GM20431 (cell line): Measurements from ENCODE around the gene MAJIN.

Experiments used
- in situ Hi-C: fragments of 300-500 bp; cut with MseI, MboI; formaldehyde crosslinking; loops from one replicate; pipeline ENCODE4 v1.15.0; 2020; ENCODE audit warnings: low sequenced_read_pairs; ENCODE audit not compliant: unreplicated experiment

Gene MAJIN

DNA sequence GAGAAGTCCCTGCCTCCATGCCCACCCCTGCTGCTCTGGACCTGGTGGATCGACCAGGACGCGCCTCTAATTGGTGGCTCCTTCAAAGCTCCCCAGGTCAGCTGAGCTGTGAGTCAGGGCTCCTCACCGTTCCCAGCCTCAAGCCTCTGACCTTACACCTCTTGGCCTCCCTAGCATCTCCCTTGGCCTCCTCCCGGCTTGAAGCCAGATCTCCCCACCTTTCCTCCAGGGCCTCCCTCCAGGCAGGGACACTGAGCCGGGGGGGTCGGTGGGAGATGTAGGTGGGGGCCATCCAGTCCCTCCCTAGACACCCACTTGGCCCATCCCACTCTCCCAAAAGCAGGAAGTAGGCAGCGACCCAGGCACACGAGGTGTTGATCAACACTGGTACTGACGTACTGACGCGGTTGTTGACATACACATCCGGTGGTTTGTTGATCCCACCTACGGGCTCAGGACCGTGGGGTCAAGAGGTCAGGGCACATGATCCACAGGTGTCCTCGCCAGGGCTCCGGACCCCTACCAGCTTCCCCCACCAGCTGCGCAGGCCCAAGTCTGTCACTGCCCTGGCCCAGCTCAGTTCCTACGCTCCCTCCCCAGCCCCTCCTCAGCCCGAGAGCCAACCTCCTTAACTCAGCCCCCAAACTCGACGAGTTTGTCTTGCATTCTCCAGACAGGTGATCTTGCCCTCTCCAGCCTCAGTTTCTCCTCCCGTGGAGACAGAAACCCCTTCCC lies 55.7 kb downstream of the MAJIN start:
- in situ Hi-C loops, result no loop called here

DNA sequence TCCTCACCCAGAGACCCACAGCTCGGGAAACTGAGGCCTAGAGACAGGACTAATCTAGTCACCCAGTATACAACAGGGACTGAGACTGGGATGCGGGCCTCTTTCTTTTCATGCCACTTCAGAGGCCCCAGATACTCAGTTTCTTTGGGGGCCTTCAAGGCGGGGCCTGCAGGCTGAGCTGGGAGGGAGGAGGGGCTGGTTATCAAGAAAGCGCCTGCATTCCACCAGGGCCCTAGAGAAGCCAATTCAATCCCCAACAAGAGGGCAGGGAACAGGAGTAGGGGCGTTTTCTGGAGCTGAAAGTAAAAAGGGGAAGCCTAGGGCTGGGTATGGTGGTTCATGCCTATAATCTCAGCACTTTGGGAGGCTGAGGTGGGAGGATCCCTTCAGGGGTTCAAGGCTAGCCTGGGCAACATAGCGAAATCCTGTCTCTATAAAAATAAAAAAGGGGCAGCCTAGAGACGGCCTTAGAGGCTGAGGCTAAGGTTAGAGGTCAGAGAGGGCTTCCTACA lies 56.5 kb downstream of the MAJIN start:
- in situ Hi-C loops, result no loop called here

- in situ Hi-C loops, result no loop called here
Measured at GRCh38 chr11:64914123-64914522, 57.8 kb downstream of the MAJIN start.

DNA sequence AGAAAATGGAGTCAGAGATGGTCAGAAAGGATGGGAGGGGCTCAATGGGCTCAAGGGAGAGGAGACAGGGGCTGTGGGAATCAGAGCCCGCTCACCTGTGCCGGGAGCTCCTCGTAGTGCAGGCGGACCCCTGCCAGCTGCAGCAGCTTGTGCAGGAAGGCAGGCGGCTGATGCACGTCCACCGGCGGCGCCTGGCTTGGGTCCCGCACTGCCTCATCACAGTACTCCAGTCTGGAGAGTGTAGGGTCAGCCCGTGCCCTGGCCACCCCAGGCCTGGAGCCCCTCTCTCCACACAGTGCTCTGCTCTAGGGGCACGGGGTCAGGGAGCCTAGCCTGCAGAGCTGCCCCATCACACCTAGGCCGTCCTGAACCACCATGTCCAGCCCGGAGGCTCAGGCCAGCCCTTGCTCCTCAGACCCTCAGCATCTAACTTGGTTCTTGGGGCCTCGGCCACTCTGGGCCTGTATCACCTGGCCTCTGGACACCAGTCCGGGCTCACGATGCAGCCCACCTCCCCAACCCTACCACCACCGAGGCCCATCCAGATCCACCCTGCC lies 58.7 kb downstream of the MAJIN start:
- in situ Hi-C loops, result no loop called here

DNA sequence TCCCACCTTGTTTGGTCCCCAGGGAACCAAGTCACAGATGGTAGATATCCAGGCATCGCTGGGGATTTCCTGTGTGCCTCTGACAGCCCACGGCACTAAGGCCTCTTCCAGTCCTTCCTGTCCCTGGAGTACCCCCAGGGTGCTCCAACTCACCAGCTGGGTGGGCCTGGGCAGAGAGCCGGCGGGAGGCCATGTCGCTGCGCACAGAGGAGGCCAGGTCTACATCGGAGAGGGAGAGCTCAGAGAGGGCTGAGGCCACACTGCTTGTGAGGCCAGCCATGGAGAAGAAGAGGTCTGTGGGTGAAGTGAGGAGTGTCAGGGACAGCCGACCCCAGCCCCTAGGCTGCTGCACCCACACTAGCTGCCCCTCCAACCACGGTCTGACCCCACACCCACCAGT lies 60.2 kb downstream of the MAJIN start:
- in situ Hi-C loops, result no loop called here

DNA sequence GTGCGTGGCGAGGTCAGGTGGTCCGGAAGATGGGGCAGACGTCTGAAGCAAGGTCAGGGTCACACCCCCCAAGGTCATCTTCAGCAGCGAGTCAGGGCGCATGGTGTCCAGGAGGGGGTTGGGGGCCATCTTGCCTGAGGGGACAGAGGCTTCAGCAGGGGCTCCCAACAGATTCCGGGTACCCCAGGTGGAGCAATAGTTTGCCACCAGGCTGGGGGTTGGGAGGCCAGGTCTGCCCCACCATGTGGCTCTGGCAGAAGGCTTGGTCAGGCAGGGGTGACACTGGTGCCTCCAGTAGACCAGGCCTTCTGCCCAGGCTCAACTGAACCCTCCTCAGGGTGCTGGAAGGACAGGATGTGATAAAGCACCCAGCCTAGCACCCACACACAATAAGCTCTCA lies 60.8 kb downstream of the MAJIN start:
- in situ Hi-C loops, result no loop called here

- in situ Hi-C loops, result no loop called here
Measured at GRCh38 chr11:64910451-64911093, 61.3 kb downstream of the MAJIN start.

DNA sequence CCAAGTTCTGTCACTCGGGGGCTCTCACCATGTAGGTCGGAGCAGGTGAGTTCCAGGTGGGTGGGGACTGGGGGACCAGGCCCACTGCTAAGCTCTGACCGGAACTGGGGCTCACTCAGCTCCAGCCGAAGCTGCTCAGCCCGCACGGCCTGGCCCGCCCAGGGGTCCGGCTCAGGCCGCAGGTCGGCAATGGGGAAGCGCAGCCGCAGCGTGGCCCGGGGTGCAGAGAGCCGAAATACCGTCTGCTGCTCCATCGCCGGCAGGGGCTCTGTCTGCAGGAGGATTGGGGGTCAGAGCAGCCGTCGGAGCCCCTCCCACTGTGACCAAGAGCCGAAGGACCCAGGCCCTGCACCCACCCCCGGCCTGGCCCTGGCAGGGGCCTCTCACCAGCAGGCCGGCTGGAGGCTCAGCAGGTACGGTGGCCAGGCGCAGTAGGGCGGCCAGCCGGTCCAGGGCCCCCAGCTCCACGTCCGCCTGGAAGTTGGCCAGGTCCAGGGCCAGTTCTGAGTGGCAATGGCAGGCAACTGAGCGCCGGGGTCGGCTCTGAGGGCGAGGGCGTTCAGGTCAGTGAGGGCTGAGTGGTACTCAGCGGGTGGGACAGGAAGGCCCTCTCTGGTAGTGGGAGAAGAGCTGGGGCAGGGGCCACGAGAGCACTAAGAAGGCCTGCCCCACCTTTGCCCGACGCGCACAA lies 62.1 kb downstream of the MAJIN start:
- in situ Hi-C loops, result no loop called here

GRCh38 chr11:64908766-64909165 lies 63.1 kb downstream of the MAJIN start:
- in situ Hi-C loops, result no loop called here

GRCh38 chr11:64906314-64906635 lies 65.6 kb downstream of the MAJIN start:
- in situ Hi-C loops, result no loop called here

GRCh38 chr11:64905516-64906313 lies 66.2 kb downstream of the MAJIN start:
- in situ Hi-C loops, result no loop called here

DNA sequence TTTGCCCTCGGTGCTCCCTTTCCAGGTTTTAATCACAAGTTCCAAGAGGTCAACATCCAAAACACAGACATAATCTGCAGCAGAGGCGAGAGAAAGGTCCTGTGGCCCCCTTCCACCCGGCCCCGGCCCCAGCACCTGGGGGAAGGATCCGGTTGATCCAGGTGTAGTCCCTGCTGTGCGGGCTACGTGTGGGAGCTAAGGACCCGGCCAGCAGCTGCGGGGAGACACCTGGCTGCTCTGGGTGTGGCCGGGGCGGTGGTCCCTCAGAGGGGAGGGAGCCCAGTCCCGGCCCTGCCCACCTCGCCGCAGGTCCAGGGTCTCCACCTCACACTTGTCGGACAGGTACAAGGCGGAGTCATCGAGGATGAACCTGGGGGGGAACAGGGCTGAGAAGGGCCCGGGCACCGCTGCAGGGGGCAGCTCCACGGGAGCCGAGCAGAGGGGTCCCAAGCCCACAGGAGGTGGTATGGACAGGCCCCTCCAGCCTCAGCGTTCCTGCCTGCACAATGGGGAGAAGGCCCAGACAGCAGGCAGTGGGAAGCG lies 68.5 kb downstream of the MAJIN start:
- in situ Hi-C loops, result no loop called here

DNA sequence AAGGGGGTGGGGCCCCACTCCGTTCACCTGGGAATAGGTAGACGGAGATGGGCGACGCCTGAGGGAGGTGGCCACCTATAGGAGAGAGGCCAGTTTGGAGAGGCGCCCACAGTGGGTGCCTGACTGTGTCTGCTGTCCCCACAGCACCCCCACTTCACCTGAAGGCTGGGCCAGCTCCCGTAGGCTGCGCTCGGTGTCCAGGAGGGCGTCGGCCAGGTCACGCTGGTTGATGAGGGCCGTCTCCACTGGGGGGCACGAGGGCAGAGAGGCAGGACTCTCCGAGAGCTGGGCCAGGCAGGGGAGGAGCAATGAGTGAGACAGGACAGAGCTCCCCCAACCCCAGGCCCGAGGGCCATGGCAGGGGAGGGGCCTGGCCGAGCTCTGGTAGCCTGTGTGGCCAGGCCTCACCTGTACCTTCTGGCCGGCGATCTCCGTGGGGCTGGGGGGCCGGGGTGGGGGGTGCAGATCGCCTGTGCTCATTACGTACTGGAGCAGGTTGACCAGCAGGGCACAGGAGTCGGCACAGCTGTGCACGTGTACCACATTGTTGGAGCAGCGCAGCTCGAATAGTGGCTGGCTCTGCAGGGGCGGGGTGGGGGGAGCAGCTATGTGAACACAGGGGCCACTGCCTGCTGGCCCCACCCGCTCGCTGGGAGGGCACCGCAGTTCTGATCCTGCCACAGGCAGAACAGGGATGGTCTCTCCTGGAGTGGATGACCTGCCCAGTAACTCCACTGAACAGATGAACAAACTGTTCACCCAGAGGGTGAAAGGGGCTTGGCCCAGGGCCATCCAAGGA lies 69.6 kb downstream of the MAJIN start:
- in situ Hi-C loops, result no loop called here

DNA sequence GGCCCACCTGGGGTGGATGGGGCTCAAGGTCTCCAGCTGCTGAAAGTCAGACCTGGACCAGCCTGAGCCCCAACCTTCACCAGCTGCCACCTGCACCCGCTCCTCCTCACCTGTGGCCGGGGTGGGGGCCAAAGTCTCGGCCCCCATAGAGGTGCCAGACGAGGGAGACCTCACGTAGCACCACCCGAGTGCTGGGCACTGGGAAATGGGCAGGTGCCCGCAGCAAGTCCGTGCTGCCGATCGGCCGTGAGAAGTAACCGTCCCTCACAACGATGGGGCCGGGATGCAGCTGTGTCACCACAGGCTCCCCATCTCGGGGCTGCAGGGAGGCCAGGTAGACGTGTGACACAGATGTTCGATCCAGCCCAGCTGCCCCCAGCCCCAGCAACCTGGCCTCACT lies 71.1 kb downstream of the MAJIN start:
- in situ Hi-C loops, result no loop called here

- in situ Hi-C loops, result no loop called here
Measured at GRCh38 chr11:64900263-64900678, 71.6 kb downstream of the MAJIN start.

- in situ Hi-C loops, result loop anchor here (10.0 kb wide), 1 partner anchor 54 kb away; the partner anchor contains the start of gene CDC42BPG
Measured at GRCh38 chr11:64898541-64898940, 73.4 kb downstream of the MAJIN start.

DNA sequence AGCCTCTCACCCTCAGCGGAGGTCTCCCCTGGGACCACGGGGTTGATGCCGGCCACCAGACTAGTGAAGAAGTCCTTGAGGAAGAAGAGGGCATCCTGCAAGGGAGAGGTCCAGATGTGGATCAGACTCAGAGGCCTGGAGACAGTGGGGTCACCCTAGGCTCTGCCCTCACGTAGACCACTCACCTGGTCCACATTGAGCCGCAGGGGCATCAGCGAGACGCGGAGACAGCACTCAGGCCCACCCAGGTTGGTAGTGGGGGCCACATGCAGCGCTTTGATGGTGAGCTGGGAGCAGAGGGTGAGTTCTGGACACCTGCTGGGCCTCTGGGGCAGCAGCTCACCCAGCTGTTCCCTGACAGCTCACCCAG lies 73.8 kb downstream of the MAJIN start:
- in situ Hi-C loops, result loop anchor here (10.0 kb wide), 1 partner anchor 53 kb away; the partner anchor contains the start of gene CDC42BPG

DNA sequence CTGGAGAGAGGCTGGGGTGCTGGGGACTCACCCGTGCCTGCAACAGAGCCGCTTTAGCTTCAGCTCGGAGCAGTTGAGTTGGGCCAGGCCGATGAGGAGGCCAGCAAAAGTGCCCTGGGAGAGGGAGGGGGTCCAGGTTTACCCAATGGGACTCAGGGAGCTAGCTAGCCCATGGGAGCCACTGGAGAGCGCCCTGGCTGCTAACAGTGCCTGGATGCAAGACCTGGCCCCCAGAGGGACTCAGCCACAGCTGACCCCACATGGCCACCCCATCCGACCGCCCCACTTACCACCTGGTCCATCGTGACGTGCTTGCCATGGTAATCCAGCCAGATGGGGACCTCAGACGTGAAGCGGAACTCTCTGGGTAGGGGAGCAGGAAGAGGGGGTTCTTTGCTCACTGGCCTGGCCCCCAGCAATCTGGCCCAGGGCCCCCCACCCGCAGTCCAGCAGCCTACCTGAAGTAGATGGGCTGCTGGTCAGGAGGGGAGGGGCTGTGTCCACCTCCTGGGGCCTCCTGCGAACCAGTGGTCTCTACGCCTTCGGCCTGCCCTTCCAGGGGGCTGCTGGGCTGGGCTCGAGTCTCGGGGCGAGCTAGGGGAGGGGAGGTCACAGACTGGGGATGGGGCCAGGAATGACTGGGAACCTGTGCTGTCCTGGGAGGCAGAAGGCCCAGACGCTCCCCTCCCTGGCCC lies 74.4 kb downstream of the MAJIN start:
- in situ Hi-C loops, result loop anchor here (10.0 kb wide), 1 partner anchor 53 kb away; the partner anchor contains the start of gene CDC42BPG
